NCI-H2196 treated with DMSO at 0.1 percent for 48 hours (cell line): ENCODE measurements around the gene FSTL4.
"Not testable (repeated sequence)": the region's sequence is repeated elsewhere in the genome, so short reads cannot be mapped to it uniquely, and the experiment has no call there.

Source experiments
- DNase-seq: peaks from one replicate; lab custom pipeline; 2025; ENCODE audit not compliant: unreplicated experiment; lab: John Stamatoyannopoulos, UW

Gene FSTL4

DNA sequence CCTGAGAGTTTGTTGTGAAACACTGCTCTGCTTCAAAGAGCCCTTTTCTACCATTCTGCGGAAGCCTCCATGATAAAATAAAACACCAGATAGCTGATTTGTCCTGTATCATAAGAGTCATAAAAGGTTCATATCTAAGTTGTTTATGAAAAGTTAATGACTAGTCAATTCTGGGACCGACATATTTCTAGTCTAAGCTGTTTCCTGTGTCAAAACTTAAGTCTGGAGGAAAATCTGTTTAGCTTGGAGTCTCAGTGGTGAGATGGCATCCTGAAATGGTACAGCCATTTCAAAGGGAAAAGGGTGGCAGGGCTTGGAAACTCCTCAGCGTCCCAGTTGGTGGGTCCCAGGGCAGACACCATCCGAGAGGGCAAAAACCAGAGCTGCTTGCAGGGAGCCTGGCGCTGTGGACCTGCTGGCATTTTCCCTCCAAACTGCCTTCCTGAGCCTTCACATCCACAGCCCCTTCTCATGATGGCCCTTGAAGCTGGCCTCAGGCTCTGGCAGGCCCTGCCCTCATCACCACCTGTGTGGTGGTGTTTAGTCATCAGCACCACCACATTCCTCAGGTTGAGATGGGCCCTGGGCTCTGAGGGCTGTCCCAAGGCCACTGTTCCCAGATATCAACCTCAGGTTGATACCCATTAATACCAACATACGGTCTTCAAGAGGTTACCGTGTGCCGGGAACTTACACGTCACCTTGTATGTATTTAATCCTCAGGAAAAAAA lies 376.5 kb downstream of the FSTL4 start:
- no peak for DNase-seq

DNA sequence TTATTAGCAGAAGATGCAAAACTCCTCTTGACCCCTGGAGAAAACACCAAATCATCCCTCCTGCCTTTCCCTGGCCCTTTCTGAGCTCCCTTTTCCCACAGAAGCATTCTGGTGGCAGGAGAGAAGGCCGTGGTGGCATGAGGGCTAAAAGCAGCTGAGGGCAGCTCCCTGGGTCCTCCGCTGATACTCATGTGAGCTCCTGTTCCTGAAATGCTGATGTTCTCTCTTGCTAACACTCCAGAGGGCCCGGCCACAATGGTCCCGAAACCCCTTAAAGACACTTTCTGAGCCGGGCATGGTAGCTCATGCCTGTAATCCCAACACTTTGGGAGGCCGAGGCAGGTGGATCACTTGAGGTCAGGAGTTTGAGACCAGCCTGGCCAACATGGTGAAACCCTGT lies 377.4 kb downstream of the FSTL4 start:
- DNase-seq, result no peak

DNA sequence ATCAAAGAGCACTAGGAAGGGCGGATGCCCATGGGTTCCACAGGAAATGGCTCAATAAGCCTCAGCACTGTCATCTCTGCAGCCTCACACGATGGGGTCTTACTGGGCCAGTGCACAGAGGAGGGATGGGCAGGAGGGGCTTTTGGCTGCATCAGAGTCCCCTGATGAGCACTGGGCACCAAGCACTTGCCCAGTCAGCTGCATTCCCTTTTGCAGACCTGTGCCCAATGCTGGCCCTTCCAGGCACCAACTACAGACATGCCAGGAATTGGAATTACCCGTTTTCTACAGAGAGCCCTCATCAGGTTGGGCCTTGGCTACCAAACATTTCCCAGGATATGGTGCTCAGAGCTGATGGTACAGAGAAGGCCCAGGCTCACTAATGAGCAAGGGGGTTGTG lies 378.1 kb downstream of the FSTL4 start:
- no peak for DNase-seq

DNA sequence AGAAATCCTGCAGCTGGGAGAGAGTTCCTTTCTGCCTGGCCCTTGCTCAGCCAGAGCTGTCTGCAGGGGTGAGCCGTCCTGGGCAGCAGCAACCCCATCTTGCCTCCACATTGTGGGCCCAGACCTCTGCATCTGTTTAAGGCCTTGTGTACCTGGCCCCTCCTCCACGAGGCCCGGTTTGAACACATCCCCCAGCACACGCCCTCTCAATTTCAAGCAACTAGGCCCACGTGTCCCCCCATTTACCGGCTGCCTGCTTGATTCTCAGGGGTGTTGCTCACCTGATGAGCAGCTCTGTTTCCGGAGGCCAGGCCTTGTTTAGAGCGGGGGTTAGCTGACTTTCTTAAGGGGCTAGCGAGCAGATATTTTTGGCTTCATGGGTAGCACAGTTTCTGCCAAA lies 378.7 kb downstream of the FSTL4 start:
- DNase-seq, result no peak

DNA sequence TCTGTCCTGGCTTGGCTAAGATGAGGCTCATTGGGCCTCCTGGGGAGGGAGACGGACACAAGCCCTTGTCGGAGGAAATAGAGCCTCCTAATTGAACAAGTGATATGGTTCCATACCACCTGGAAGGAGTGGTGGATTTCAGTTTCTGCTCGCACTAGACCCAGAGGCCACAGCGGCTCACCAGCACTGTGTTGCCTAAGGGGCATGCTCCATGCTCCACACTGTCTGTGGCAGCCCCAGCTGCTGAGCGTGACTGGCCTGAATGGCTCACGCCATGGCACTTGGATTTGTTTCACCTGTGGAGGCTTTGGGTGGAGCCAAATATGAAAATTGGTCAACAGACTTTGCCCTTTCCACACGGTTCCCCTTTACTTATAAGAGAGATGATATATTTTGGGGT lies 379.4 kb downstream of the FSTL4 start:
- no peak for DNase-seq

DNA sequence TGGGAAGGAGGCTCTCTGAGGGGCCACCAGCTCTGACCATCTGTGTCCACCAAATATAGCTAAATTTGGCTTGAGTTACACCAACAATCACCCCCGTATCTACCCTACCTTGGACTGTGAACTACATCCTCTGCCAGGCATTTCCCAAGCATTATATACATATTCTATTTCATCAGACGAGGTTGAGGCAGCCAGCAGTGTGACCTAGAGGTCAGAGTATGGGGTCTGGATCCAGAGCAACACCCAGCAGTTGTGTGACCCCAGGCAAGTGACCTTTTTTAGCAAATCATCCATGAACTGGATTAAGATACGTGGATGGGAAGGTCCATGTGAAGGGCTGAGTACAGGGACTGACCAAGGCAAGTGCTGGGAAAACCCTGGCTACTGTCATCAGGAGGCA lies 379.9 kb downstream of the FSTL4 start:
- DNase-seq, result no peak

DNA sequence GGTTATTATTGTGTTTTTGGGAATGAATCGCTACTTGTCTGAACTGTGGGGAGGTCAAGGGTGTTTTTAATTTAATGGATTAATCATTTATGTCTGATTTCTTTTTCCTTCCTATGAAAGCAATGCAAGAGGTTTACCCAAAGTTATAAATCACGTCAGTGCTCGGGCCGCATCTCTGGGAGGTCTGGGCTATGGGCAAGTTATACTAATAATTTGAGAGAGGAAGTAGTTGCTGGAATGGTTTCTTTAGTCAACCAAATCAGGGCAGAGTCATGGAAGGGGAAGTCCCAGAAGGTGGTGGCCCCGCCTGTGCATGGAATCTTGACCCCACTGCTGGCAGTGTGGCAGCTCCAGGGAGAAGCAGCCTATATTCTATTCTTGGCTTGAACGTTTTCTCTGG lies 380.3 kb downstream of the FSTL4 start:
- DNase-seq, result no peak

DNA sequence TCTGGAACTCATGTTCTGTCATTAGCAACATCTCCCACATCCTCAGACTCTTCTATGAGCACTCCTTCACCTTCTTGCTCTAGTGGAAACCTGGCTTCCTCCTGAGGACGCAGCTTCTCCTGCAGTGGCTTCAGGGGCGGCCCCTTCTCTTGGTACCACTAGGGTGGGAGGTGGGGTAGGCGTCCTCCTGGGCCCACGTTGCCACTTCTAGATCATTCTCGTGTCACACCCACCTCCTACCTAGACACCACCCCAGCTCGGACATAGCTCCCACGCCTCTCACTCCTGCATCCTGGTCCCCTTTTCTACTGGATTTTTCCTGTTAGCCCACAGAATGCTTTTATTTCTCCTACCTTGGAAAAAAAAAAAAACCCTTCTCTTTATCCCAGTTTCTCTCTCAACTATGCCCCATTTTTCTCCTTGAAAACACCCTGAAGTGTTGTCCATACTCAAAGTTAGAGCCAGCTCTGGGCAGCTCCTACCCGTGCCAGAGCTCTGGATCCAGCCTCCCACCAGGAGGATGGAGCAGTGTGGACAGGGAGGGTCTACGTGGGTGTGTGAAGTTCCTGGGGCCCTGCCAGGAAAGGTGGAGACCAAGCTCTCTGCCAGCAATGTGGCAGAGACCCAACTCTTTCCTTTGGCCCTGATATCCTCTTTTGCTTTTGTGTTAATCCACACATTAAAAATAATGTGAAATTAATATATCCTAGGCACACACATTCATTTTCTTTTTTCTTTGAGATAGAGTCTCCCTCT lies 381.3 kb downstream of the FSTL4 start:
- no peak for DNase-seq

DNA sequence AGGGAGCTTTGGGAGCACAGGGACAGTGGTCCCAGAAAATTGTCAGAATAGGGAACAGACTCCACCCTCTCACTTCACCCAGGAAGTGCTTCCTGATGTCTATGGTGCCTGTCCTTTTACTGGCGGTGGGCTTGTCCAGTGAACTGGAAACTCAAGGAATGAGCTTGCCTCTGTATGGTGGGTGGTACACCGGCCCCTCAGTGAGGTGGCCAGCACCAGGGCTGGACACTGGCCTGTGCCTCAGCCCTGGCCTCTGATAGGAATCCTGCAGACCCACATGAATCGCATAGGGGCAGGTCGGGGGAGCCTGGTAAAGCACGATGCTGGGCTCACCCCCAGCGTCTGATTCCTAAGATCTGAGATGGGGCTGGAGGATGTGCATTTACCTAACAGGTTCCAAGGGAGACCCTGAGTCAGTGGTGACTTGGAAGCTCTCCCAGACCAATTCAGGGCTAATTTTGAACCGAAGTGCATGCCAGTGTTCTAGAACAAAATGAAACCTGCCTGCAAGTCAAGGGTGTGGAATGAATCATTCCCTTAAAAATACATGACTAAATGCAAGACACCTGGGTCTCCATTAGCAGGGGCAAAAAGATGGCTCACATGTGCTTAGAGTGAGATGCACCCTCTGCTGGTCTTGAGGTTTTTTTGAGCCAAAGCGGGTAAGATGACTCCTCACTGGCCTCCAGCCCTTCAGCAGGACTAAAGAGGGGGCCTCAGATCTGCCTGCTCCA lies 382.2 kb downstream of the FSTL4 start:
- DNase-seq, result no peak

DNA sequence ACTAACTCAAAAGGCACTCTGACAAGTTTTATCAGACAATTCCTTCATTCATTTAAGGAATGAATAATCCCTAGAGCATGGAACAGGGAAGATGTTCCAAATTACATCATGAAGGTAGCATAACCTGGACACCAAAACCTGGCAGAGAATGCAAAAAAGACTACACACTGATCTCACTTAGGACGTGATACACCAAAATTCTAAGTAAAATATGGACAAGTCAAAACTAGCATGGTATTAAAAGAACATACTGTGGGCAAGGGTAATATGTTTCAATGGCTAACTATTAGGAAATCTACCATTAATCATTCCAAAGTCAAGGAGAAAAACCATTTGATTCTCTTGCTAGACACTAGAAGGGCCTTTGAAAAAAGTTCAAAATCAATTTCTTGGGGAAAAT lies 384.0 kb downstream of the FSTL4 start:
- DNase-seq, result no peak

DNA sequence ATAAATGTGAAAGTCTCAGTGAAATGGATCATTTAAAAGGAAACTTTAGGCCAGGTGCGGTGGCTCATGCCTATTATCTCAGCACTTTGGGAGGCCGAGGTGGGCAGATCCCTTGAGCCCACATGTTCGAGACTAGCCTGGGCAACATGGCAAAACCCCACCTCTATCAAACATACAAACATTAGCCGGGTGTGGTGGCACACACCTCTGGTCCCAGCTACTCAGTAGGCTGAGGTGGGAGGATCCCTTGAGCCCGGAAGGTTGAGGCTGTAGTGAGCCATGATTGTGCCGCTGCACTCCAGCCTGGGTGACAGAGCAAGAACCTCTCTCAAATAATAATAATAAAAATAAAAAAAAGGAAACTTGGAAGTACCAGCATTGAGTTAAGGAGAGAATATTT lies 384.4 kb downstream of the FSTL4 start:
- no peak for DNase-seq

DNA sequence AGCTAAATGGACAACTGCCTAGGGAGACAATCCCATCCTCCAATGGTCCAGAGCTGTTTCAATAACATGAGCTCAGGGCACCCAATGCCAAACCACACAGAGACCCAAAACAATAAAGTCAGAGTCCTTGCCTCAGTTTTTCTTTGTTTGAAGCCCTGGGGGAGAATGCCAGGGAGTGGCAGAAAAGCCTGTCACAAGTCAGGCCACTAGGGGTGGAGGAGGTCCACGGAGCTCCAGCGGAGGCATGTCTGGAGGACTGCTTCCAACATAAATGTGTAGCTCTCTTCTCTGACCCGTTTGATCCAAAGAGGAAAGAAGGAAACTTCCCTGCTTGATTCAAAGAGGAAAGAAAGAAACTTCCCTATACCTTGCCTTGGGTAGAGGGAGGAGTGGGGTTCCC lies 385.3 kb downstream of the FSTL4 start:
- DNase-seq, result no peak

DNA sequence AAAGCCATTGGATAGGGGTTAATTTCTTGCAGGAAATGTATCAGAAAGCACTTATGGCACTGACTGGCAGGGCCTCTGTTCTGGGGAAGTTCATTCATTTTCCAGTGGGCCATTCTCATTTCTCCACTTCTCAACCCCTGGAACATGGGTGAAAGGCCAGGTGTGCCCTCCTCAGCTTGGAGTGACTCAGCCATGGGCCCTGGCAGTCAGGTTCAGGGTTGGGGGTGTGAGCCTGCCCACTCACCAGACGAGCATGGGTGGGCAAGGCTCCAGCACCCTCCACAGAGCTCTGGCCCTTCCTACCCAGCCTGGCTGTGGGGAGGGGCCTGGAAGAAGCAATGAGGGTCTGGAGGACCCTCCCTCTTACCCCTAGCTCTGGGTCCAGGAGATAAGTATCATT lies 386.2 kb downstream of the FSTL4 start:
- DNase-seq, result no peak

DNA sequence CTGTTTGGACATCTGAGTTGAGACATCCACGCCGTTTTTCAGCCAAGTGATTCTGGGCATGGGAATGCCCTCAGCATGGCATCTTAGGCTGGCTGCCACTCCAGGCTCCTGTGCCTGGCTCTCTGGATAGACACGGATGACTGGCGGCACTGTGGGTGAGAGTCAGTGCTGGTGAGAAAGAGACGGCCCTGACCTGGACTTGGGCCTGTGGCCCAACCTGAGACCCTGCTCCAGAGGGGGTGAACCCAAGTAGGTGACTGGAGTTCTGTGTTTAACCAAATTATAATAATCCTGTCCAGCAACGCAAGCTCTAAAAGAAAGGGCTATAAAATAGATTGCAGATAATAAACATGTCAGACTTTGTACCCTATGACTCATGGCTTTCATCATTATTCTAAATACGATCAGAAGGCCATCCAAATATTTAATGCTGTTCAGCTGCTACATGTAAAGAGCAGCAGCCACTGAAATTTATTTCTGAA lies 386.6 kb downstream of the FSTL4 start:
- no peak for DNase-seq

DNA sequence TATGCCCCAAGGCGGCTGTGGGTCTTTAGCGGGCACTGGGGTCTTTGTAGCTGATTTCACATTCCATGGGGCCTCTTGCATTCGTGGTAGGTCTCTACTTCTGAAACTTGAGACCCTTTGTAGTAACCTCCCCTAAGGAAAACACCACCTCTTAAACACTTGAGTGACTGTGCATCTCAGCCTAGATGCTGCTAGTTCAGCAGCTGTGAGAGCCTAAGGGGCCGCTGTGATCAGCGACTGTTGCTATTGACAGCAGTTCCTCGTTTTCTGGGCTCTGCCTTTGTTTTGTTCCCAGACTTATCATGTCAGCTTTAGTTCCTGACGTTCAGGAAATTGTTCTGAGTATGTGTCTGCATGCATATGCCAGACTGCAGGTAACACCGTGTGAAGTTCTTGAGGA lies 389.4 kb downstream of the FSTL4 start:
- DNase-seq, result no peak

DNA sequence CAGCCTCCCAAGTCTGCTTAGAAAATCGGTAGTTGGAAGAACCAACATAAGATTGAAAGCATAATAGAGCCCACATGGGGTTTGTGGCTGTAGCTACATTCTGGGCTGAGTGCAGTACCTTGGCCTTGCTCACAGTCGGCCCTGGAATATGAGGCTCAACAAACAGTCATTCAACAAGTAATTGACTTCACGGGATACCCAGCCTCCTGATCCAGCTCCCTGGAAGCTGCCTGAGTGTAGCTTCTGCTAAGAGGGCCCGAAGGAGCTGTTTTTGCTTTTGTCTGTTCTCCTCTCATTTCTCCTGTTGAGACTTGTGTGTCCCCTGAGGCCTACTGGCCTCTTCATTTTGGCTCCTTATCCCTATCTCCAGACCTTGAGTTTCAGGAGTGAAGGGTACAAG lies 389.8 kb downstream of the FSTL4 start:
- DNase-seq, result no peak

DNA sequence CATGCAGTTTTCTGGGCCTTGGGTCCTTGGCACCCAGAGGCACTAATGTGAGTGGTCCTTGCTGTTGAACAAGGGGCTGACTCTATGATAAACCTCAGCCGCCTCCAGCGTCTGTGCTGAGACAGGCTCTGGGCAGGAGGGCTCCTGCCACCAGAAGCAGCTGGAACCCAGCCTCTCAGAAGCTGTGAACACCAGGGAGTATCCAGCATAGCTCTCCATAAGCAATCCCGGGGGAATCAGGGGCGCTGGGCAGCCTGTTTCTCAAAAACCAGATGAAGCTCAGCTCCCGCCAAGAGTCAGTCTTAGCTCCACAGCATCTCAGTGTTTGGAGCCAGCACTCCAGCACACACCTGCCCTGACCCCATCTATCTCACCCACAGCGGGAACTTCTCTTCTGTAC lies 390.3 kb downstream of the FSTL4 start:
- DNase-seq, result no peak

DNA sequence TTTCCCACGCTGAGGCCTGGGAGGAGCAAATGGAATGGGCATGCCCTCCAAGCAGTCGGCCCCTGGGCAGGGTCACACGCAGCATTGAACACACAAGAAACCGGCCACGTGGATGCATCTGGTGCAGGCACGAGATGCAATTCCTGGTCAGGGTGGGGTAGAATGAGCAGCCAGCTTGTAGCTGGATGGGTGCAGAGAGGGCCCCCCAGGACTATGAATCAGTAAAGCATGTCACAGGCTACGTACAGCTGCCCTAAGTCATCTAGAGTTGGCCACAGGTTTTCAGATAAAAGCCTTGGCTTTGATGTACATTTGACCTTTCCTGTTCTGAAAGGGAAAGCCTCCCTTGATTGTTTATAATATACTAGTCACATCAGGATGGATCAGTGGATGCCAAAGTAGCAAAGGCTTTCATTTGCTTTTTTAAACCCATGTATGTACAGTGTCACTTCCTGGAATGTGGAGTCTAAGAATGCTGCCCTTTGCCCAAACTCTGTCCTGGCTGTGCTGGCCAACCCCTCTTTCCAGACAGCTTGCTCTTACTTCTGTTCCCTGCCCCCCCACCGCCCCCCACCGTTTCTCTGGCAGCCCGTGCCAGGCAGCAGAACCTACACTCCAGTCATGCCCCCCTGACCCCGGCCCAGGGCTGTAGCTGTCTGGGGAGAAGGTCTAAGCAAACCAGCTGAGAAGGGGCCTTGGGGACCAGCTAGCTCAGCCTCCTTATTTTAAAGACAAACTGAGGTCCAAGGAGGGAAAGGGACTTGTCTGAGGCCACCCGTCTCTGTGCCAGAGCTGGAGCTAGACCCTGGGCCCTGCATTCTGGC lies 391.3 kb downstream of the FSTL4 start:
- DNase-seq, result no peak

DNA sequence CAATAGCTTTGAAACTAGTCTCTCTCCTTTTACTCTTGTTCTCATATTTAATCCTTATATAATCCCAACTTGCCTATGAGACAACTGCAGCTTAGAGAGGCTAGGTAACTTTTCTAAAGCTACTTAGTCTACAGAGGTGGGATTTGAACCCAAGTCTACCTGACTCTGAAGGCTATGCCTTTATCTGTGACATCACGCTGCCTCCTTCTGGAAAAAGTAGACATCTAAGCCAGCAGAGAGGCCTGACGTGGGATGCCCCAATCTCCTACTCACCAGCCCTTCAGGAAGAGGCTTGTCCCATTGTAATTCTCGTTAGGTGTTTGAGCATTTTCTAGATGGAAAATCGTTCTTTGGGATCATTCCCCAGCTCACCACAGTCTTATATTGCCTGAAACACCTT lies 393.0 kb downstream of the FSTL4 start:
- no peak for DNase-seq

DNA sequence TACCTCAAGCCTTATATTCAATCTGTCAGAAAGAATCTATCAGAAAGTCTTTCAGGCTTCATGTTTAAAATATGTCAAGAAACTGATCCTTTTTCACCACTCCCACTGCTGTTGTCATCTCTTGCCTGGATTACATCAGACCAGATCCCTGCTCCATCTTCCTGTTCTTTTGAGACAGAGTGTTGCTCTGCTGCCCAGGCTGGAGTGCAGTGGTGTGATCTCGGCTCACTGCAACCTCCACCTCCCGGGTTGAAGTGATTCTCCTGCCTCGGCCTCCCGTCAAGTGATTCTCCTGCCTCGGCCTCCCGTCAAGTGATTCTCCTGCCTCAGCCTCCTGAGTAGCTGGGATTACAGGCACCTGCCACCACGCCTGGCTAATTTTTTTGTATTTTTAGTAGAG lies 396.2 kb downstream of the FSTL4 start:
- not testable (repeated sequence) for DNase-seq

DNA sequence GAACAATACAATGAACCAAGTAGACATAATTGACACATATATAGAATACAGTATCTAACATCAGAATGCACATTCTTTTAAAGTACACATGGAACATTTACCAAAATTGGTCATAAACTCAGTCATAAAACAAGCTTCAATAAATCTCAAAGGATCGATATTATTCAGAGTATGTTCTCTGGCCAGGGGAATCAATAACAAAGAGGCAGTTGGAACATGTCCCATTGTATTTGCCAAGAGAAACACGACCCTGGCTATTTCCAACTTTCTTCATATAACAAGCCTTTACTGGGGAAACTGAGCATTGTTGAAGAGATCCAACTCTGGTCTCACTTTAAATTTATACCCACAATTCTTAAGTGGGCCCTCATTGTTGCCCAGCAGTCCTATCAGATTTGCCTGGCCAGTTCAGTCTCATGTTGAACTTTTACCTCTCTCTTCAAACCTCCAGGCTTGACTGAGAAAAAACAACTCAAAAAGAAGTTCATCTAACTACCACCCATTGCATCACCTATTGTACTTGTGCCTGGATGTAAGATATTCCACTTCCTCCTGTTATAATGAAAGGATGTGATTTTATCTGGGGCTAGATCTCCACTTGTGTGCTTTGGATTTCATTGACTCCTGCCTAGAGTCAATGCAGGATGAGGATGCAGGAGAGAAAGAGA lies 398.1 kb downstream of the FSTL4 start:
- no peak for DNase-seq
